Mammary microvascular endothelial cell (primary cell): Measurements from ENCODE around the gene FMNL2. TPM values are rescaled to one million over a fixed set of nuclear protein-coding genes. Genes with fewer than 3 reads are reported as not detected.

Source experiments
- total RNA-seq: library from RNA; depleted of rRNA; stranded (reverse); fragments of >200 nt; gene quantifications from 2 replicates; pipeline ENCODE4 v1.2.3, GENCODE V29; 2015

The FMNL2 gene
- 28.1 and 31.1 TPM in 2 replicates for total RNA-seq

GRCh38 chr2:152335016-152335725 lies at the start of gene FMNL2:
Gene FMNL2 (plus strand): TSS chr2:152335174.

Other genes with a start within 250 kb of the FMNL2 start
- gene CACNB4, start 236.1 kb upstream of the FMNL2 start, total RNA-seq = not detected in 2 replicates
- 17.7 and 20.3 TPM in 2 replicates for gene STAM2, start 159.4 kb upstream of the FMNL2 start, total RNA-seq